Measurements from ENCODE around the gene ESPNL.

DNA sequence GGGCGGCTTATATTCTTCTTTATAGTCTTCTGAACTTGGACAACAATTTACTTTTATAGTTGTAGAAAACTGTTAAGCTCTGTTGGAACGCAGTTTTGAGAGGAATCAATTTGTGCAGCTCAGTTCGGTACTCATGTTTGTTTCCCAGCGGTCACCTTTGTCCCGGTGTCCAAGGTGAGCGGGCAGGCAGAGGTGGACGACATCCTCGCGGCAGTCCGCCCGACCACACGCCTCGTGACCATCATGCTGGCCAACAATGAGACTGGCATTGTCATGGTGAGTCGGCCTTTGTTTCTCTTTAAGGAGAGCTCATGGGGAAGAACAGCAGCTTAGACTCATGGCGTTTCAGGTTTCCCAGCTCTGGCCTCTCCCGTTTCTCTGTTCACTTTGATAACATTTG is 18.6 kb upstream of the ESPNL start:
- TF ChIP-seq CTCF (IDR thresholded peaks at IDR 0.05 in 2 of 3, conservative IDR thresholded peaks at IDR 0.05 in 1 of 3; ENCODE audit: insufficient read depth in 2 of 3, low read depth in 1 of 3, low read length in 3 of 3): no peak
- no peak for TF ChIP-seq HDAC1 (IDR thresholded peaks at IDR 0.05)
- TF ChIP-seq CBFB (CRISPR knock-in tag; IDR thresholded peaks at IDR 0.05): no peak
- TF ChIP-seq JUNB (CRISPR knock-in tag; conservative IDR thresholded peaks at IDR 0.05): no peak
- no peak for TF ChIP-seq RFX5 (IDR thresholded peaks at IDR 0.05; ENCODE audit: low read depth, low read length)
- TF ChIP-seq, protein P1, sequence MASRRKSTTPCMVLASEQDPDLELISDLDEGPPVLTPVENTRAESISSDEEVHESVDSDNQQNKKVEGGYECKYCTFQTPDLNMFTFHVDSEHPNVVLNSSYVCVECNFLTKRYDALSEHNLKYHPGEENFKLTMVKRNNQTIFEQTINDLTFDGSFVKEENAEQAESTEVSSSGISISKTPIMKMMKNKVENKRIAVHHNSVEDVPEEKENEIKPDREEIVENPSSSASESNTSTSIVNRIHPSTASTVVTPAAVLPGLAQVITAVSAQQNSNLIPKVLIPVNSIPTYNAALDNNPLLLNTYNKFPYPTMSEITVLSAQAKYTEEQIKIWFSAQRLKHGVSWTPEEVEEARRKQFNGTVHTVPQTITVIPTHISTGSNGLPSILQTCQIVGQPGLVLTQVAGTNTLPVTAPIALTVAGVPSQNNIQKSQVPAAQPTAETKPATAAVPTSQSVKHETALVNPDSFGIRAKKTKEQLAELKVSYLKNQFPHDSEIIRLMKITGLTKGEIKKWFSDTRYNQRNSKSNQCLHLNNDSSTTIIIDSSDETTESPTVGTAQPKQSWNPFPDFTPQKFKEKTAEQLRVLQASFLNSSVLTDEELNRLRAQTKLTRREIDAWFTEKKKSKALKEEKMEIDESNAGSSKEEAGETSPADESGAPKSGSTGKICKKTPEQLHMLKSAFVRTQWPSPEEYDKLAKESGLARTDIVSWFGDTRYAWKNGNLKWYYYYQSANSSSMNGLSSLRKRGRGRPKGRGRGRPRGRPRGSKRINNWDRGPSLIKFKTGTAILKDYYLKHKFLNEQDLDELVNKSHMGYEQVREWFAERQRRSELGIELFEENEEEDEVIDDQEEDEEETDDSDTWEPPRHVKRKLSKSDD (conservative IDR thresholded peaks at IDR 0.05; ENCODE audit: low read length): no peak
- TF ChIP-seq ZNF232 (CRISPR knock-in tag; IDR thresholded peaks at IDR 0.05): no peak
- no peak for TF ChIP-seq CHCHD3 (CRISPR knock-in tag; IDR thresholded peaks at IDR 0.05)
